ENCODE measurements around the gene MRPL57. TPM values are rescaled to one million over a fixed set of nuclear protein-coding genes. Genes with fewer than 3 reads are reported as not detected.

Gene MRPL57
- total and polyA plus RNA-seq, 2 of the 8 experiments (the other 6 are each of a cell fraction or from before 2014, with no cell fraction given): 29.9 to 34.1 TPM

DNA sequence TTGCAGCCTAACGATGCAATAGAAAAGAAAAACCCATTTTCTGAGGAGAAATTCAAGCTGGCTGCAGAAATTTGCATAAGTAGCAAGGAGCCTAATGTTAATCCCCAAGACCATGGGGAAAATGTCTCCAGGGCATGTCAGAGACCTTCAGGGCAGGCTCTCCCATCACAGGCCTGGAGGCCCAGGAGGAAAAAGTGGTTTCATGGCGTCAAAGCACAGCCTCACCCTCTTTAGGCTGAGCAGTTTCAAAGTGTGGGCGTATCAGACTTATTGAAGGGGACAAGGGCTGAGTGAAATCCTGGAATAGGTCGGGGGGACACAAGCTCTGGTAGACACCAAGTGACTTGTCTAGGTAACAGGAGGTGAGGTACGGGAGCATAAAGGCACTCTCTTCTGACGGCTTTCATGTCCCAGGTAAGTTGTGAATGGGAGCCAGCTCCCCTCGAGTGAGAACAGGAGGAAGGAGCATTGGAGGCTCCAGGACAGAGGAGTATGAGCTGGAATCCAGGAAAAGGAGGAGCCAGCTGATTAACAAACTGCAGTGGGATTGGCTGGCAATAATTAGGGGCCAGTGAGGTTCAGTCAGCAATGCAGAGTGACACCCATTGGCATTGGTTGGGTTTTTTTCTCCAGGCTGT, 35.8 kb downstream of the MRPL57 start:
- Histone ChIP-seq H3K18ac (ENCODE audit: extremely low read depth, low read length) (no peak overlapping the region), H3K79me1 (ENCODE audit: low read depth, low read length) (no peaks in the 10 kb centered on the region), H3K4me2 (ENCODE audit: insufficient read depth in 1 of 2, low read depth in 2 of 2, low read length in 2 of 2) (no peak overlapping the region), H3K9ac (replicated peaks in 1 of 4; ENCODE audit: extremely low read depth in 1 of 4, low read depth in 3 of 4, low read length in 3 of 4) (no peak overlapping the region), H4K5ac (ENCODE audit: insufficient read length, low read depth, low read length) (no peak overlapping the region), H3K9me3 (ENCODE audit: insufficient read depth in 2 of 2, low read depth in 1 of 2, low read length in 1 of 2) (peaks cover 8 to 9% of the 10 kb centered on the region in 2 experiments; a peak in 3 of 4 replicates), H3K27ac (ENCODE audit: low read depth, low read length) (no peak overlapping the region), H4K20me1 (replicated peaks in 1 of 2; ENCODE audit: control insufficient read depth in 1 of 2, insufficient read depth in 2 of 2, low read length in 2 of 2) (no peaks in the 10 kb centered on the region), H2BK15ac (ENCODE audit: low read length) (no peak overlapping the region), H3K4ac (replicated peaks; ENCODE audit: insufficient read length, low read depth, low read length) (no peak overlapping the region), H2AK5ac (ENCODE audit: low read depth, low read length) (no peak overlapping the region), H3K79me2 (ENCODE audit: control insufficient read depth in 1 of 2, insufficient read depth in 2 of 2, low read length in 2 of 2) (no peaks in the 10 kb centered on the region), H3K4me3 (ENCODE audit: extremely low read depth in 1 of 4, insufficient read depth in 2 of 4, low read depth in 3 of 4, low read length in 4 of 4) (no peak overlapping the region), H4K8ac (ENCODE audit: extremely low read depth, insufficient read depth, low read length) (no peak overlapping the region), H3K27me3 (replicated peaks in 1 of 4; ENCODE audit: control insufficient read depth in 3 of 4, extremely low read depth in 1 of 4, insufficient read depth in 3 of 4, low read length in 3 of 4) (no peaks in the 10 kb centered on the region), H3K23ac (ENCODE audit: insufficient read length) (no peak overlapping the region), H3K4me1 (replicated peaks in 1 of 4; ENCODE audit: control insufficient read depth in 3 of 4, insufficient read depth in 4 of 4, low read length in 3 of 4) (no peaks in the 10 kb centered on the region), H2BK20ac (ENCODE audit: low read length) (no peak overlapping the region), H3K36me3 (ENCODE audit: control insufficient read depth in 2 of 4, insufficient read depth in 4 of 4, low read length in 3 of 4) (no peaks in the 10 kb centered on the region), H2BK5ac (ENCODE audit: low read depth, low read length) (no peak overlapping the region), H4K91ac (replicated peaks; ENCODE audit: insufficient read length, low read length) (no peak overlapping the region), H2BK12ac (ENCODE audit: low read depth, low read length) (no peak overlapping the region), H3K14ac (ENCODE audit: insufficient read length) (no peak overlapping the region), H3K56ac (replicated peaks; ENCODE audit: insufficient read length, low read depth, low read length) (no peak overlapping the region), H2AFZ (ENCODE audit: low read length) (no peak overlapping the region), H2BK120ac (replicated peaks; ENCODE audit: low read depth, low read length) (no peak overlapping the region), H3K23me2 (ENCODE audit: low read depth, low read length) (no peaks in the 10 kb centered on the region)
- DNase-seq (ENCODE audit: low read depth in 1 of 2, low spot score in 2 of 2) (no peak), FAIRE-seq (no peak)
- 83% methylated on average over 7 of the region's 7 CpGs; no CpG with 5 or more reads in 1 of the 2 experiments for WGBS, 2 experiments (ENCODE audit: extremely low coverage in 1 of 2, insufficient coverage in 1 of 2, insufficient read length in 1 of 2, insufficient replicate concordance in 2 of 2, low coverage in 1 of 2, low lambda C conversion rate in 2 of 2, missing lambda C conversion rate in 1 of 2)
- TF ChIP-seq CHD1 (IDR thresholded peaks at IDR 0.05; ENCODE audit: low read depth, low read length) (no peak), ZNF274 (IDR thresholded peaks at IDR 0.05; ENCODE audit: borderline replicate concordance, extremely low read depth, low read length) (no peak), TEAD4 (IDR thresholded peaks at IDR 0.05; ENCODE audit: low read depth, low read length) (no peak), JUND (IDR thresholded peaks at IDR 0.05; ENCODE audit: low read length) (no peak), NRF1 (IDR thresholded peaks at IDR 0.05; ENCODE audit: low read depth, low read length) (no peak), RFX5 (IDR thresholded peaks at IDR 0.05; ENCODE audit: borderline replicate concordance, low read depth, low read length) (no peak)
- TF ChIP-seq, protein P1, sequence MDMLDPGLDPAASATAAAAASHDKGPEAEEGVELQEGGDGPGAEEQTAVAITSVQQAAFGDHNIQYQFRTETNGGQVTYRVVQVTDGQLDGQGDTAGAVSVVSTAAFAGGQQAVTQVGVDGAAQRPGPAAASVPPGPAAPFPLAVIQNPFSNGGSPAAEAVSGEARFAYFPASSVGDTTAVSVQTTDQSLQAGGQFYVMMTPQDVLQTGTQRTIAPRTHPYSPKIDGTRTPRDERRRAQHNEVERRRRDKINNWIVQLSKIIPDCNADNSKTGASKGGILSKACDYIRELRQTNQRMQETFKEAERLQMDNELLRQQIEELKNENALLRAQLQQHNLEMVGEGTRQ (IDR thresholded peaks at IDR 0.05; ENCODE audit: low read length): no peak
- ChIA-PET CTCF (ENCODE audit: partially characterized antibody) (no interaction called here), POLR2A (ENCODE audit: partially characterized antibody) (interaction anchor here (0.9 kb wide), 1 partner anchor 17 kb away, joined by 3 read pairs; no protein-coding TSS in a partner anchor)

Data from H1 (cell line).